Neural progenitor cell (in vitro differentiated cells): ENCODE measurements around the gene RNF6. TPM values are rescaled to one million over a fixed set of nuclear protein-coding genes. Genes with fewer than 3 reads are reported as not detected.

Experiments used
- DNase-seq: peaks from one replicate; pipeline ENCODE4 v3.0.0-alpha.2; 2016; ENCODE audit warnings: low spot score
- H2AFZ ChIP-seq: fragments of 200-600 bp; sonication (generic); replicated peaks from 2 replicates; pipeline ENCODE4 v1.6.1; 2016; ENCODE audit warnings: antibody characterized with exemption
- H3F3A ChIP-seq: fragments of 200-600 bp; sonication (generic); 2 replicates; pipeline ENCODE4 v1.6.1; 2016; ENCODE audit warnings: antibody characterized with exemption, low read depth
- H3K27ac ChIP-seq: fragments of 200-600 bp; sonication (generic); 2 replicates; pipeline ENCODE4 v1.5.1; 2016; ENCODE audit warnings: mild to moderate bottlenecking
- H3K27me3 ChIP-seq: fragments of 200-600 bp; sonication (generic); 2 replicates; pipeline ENCODE4 v1.6.1; 2016; ENCODE audit warnings: mild to moderate bottlenecking, moderate library complexity
- H3K36me3 ChIP-seq: fragments of 200-600 bp; sonication (generic); 2 replicates; pipeline ENCODE4 v1.5.1; 2016
- H3K4me1 ChIP-seq: fragments of 200-600 bp; sonication (generic); 2 replicates; pipeline ENCODE4 v1.6.1; 2016; ENCODE audit warnings: mixed run types
- H3K4me2 ChIP-seq: fragments of 200-600 bp; sonication (generic); 2 replicates; pipeline ENCODE4 v1.6.1; 2016
- H3K4me3 ChIP-seq: fragments of 200-600 bp; sonication (generic); 2 replicates; pipeline ENCODE4 v1.5.1; 2016
- H3K79me2 ChIP-seq: fragments of 200-600 bp; sonication (generic); 2 replicates; pipeline ENCODE4 v1.6.1; 2016; ENCODE audit warnings: low read depth
- H3K9ac ChIP-seq: fragments of 200-600 bp; sonication (generic); 2 replicates; pipeline ENCODE4 v1.6.1; 2016
- H3K9me3 ChIP-seq: fragments of 200-600 bp; sonication (generic); 2 replicates; pipeline ENCODE4 v1.5.1; 2016; ENCODE audit warnings: low read depth
- H4K20me1 ChIP-seq: fragments of 200-600 bp; sonication (generic); 2 replicates; pipeline ENCODE4 v1.6.1; 2016; ENCODE audit warnings: low read depth
- H3K27ac Mint-ChIP-seq: 3 replicates; pipeline ENCODE4 v1.8.0; 2021; ENCODE audit warnings: mixed read lengths
- H3K27me3 Mint-ChIP-seq: 2 replicates; pipeline ENCODE4 v1.8.0; 2022; ENCODE audit warnings: low read depth, mild to moderate bottlenecking, inconsistent platforms, moderate library complexity, mixed read lengths; ENCODE audit not compliant: insufficient read depth
- H3K36me3 Mint-ChIP-seq: 3 replicates; pipeline ENCODE4 v1.8.0; 2021; ENCODE audit warnings: mixed read lengths
- H3K4me1 Mint-ChIP-seq: 3 replicates; pipeline ENCODE4 v1.8.0; 2021; ENCODE audit warnings: mixed read lengths
- H3K4me3 Mint-ChIP-seq: 3 replicates; pipeline ENCODE4 v1.8.0; 2021; ENCODE audit warnings: mild to moderate bottlenecking, moderate library complexity, mixed read lengths
- H3K9me3 Mint-ChIP-seq: 3 replicates; pipeline ENCODE4 v1.8.0; 2020; ENCODE audit warnings: mixed read lengths
- EZH2 ChIP-seq: fragments of 200-600 bp; sonication (generic); IDR thresholded peaks from 2 replicates; pipeline ENCODE4 v1.6.1; 2017; ENCODE audit warnings: antibody characterized with exemption, mild to moderate bottlenecking, moderate library complexity
- EZH2phosphoT487 ChIP-seq: fragments of 200-600 bp; sonication (generic); IDR thresholded peaks from 2 replicates; pipeline ENCODE4 v1.6.1; 2017; ENCODE audit warnings: antibody characterized with exemption
- total RNA-seq: library from RNA; depleted of rRNA; stranded (reverse); fragments of >200 nt; gene quantifications from 2 replicates; pipeline ENCODE4 v1.2.3, GENCODE V29; 2015; ENCODE audit warnings: low replicate concordance
- TF ChIP-seq, protein P1 (sequence below): fragments of 200-600 bp; sonication (generic); IDR thresholded peaks from 2 replicates; pipeline ENCODE4 v1.5.1; 2017; ENCODE audit warnings: antibody characterized with exemption, mild to moderate bottlenecking

The RNF6 gene
- total RNA-seq, 1 donor from 2014 or later, result 25.3 TPM

DNA sequence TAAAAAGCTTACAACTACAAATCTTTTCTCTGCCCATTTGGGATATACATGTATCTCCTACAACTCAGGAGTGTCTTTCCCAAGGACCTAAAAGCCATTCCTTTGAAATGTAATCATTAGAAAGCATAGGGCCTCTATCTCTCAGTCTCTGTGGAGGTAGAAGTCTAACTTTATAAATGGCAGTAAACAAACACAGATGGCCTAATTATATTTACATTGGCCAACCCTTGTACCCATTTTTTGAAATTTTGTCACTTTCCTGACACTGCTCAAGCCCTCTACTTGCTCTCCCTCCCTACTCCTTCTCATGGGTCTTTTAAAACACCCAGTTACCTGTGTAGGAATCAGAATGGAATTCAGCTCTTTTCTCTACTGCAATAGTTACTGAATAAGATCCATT, 24.8 kb downstream of the RNF6 start:
- Histone ChIP-seq H3K9me3 (no peaks in the 10 kb centered on the region), H3K4me3 (no peak overlapping the region), H3K27ac (no peak overlapping the region), H3K27me3 (no peaks in the 10 kb centered on the region), H3K36me3 (no peaks in the 10 kb centered on the region), H3K79me2 (no peaks in the 10 kb centered on the region), H3K9ac (no peak overlapping the region), H4K20me1 (no peaks in the 10 kb centered on the region), H3K4me2 (no peak overlapping the region), H3F3A (no peaks in the 10 kb centered on the region), H3K4me1 (no peaks in the 10 kb centered on the region), H2AFZ (no peak overlapping the region)
- Mint-ChIP-seq H3K4me3 (no peak overlapping the region), H3K27me3 (no peaks in the 10 kb centered on the region), H3K4me1 (no peaks in the 10 kb centered on the region), H3K27ac (no peak overlapping the region), H3K36me3 (peaks cover 2% of the 10 kb centered on the region), H3K9me3 (peaks cover 18% of the 10 kb centered on the region)
- TF ChIP-seq, protein P1, sequence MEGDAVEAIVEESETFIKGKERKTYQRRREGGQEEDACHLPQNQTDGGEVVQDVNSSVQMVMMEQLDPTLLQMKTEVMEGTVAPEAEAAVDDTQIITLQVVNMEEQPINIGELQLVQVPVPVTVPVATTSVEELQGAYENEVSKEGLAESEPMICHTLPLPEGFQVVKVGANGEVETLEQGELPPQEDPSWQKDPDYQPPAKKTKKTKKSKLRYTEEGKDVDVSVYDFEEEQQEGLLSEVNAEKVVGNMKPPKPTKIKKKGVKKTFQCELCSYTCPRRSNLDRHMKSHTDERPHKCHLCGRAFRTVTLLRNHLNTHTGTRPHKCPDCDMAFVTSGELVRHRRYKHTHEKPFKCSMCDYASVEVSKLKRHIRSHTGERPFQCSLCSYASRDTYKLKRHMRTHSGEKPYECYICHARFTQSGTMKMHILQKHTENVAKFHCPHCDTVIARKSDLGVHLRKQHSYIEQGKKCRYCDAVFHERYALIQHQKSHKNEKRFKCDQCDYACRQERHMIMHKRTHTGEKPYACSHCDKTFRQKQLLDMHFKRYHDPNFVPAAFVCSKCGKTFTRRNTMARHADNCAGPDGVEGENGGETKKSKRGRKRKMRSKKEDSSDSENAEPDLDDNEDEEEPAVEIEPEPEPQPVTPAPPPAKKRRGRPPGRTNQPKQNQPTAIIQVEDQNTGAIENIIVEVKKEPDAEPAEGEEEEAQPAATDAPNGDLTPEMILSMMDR, result no peak
- TF ChIP-seq EZH2 (no peak), EZH2phosphoT487 (no peak)
- no peak for DNase-seq

DNA sequence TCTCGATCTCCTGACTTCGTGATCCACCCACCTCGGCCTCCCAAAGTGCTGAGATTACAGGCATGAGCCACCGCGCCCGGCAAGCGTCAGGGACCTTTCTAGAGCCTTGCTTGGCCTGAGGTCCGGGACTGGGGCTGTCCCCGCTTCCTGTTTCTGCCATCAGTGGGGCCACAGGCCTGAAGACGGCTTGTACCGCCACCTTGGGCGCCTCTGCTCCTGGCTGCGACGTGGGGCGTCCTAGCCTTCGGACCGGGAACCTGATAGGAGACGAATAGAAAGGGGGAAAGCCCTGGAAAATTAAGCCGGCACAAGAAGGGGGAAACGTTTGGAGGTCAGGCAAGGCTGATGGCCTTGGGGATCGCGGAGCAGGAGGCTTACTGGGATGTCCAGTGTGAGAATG, 35.1 kb downstream of the RNF6 start:
- H3K9me3 ChIP-seq, result no peaks in the 10 kb centered on the region
- peak overlapping the region; percentile 73 for H3K4me2 ChIP-seq
- no peaks in the 10 kb centered on the region for H3K36me3 Mint-ChIP-seq
- H3K4me3 Mint-ChIP-seq, result peak overlapping the region; percentile 79
- no peak overlapping the region for H3K9ac ChIP-seq
- H3K27ac ChIP-seq, result no peak overlapping the region
- peaks cover 9% of the 10 kb centered on the region for H3K27me3 ChIP-seq
- H3K27ac Mint-ChIP-seq, result no peak overlapping the region
- H3F3A ChIP-seq, result peaks cover 10% of the 10 kb centered on the region
- H3K79me2 ChIP-seq, result no peaks in the 10 kb centered on the region
- peak overlapping the region; percentile 46 for H3K4me3 ChIP-seq
- H3K9me3 Mint-ChIP-seq, result no peaks in the 10 kb centered on the region
- no peaks in the 10 kb centered on the region for H3K4me1 ChIP-seq
- peaks cover 4% of the 10 kb centered on the region for H3K4me1 Mint-ChIP-seq
- H3K36me3 ChIP-seq, result no peaks in the 10 kb centered on the region
- peak overlapping the region; percentile 79 for H2AFZ ChIP-seq
- no peaks in the 10 kb centered on the region for H3K27me3 Mint-ChIP-seq
- H4K20me1 ChIP-seq, result no peaks in the 10 kb centered on the region
- no peak for DNase-seq
- TF ChIP-seq, protein P1, result no peak
- TF ChIP-seq EZH2phosphoT487 (no peak), EZH2 (no peak)

DNA sequence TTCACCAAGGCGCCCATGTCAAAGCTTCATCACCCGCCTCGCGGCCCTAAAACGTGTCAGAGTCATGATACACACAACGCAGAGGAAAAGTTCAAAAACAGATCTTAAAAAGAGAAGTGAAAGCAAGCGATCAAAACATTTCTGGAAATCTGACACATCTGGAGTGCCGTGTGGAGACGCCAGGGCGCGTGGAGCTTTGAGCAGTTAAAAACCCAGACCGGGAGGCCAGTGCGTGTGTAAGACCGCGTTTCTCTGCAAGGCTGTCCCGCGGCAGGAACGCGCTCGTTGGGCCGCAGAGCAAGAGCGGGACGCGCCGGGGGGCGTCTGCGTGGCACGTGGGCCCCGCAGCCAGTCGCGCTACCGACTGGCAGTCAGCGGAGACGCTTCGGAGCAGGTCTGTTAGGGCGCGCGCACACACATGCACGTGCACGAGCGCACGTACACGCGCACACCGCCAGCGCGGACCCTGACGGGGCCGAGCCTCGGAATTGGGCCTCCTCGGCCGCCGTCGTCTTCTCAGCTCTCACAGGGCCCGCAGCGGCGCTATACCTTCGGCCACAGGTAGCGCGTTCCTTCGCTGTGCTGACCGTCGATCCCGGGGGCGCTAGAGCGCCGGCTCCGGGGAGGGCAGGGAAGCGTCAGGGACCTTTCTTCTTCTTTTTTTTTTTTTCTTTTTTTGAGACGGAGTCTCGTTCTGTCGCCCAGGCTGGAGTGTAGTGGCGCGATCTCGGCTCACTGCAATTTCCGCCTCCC, 35.8 kb downstream of the RNF6 start:
- DNase-seq, result peak; percentile 97
- H2AFZ ChIP-seq, result peak overlapping the region; percentile 79
- Mint-ChIP-seq H3K27ac (no peak overlapping the region), H3K9me3 (no peaks in the 10 kb centered on the region), H3K4me1 (peaks cover 4% of the 10 kb centered on the region), H3K36me3 (no peaks in the 10 kb centered on the region), H3K27me3 (no peaks in the 10 kb centered on the region), H3K4me3 (peak overlapping the region; percentile 79)
- no peaks in the 10 kb centered on the region for H3K36me3 ChIP-seq
- TF ChIP-seq EZH2phosphoT487 (no peak), EZH2 (no peak)
- TF ChIP-seq, protein P1, result peak; percentile 66
- no peaks in the 10 kb centered on the region for H3K9me3 ChIP-seq
- no peak overlapping the region for H3K27ac ChIP-seq
- peaks cover 9% of the 10 kb centered on the region for H3K27me3 ChIP-seq
- H3F3A ChIP-seq, result peaks cover 10% of the 10 kb centered on the region
- H3K79me2 ChIP-seq, result no peaks in the 10 kb centered on the region
- no peaks in the 10 kb centered on the region for H3K4me1 ChIP-seq
- H4K20me1 ChIP-seq, result no peaks in the 10 kb centered on the region
- peak overlapping the region; percentile 46 for H3K4me3 ChIP-seq
- no peak overlapping the region for H3K9ac ChIP-seq
- peak overlapping the region; percentile 73 for H3K4me2 ChIP-seq
